Mesothelial cell of epicardium (in vitro differentiated cells): ENCODE results near the gene AMBRA1. TPM values are rescaled to one million over a fixed set of nuclear protein-coding genes. Genes with fewer than 3 reads are reported as not detected.

Experiments
- DNase-seq, 2 experiments: peaks; one replicate each; pipeline ENCODE4 v3.0.0; 2021; ENCODE audit warnings: low spot score in 2 of 2; ENCODE audit not compliant: unreplicated experiment in 2 of 2
- H3K27ac Mint-ChIP-seq: 2 replicates; pipeline ENCODE4 v1.8.0; 2021; ENCODE audit warnings: mixed read lengths
- H3K27me3 Mint-ChIP-seq: 2 replicates; pipeline ENCODE4 v1.8.0; 2021; ENCODE audit warnings: low read depth, mixed read lengths
- H3K36me3 Mint-ChIP-seq: 2 replicates; pipeline ENCODE4 v1.8.0; 2021; ENCODE audit warnings: mixed read lengths
- H3K4me1 Mint-ChIP-seq: 2 replicates; pipeline ENCODE4 v1.8.0; 2021; ENCODE audit warnings: mixed read lengths
- H3K4me3 Mint-ChIP-seq: 2 replicates; pipeline ENCODE4 v1.8.0; 2021; ENCODE audit warnings: mild to moderate bottlenecking, moderate library complexity, mixed read lengths
- H3K9me3 Mint-ChIP-seq: 2 replicates; pipeline ENCODE4 v1.8.0; 2021; ENCODE audit warnings: mixed read lengths
- CTCF ChIP-seq: fragments of 200-600 bp; sonication (generic); IDR thresholded peaks from one replicate; pipeline ENCODE4 v1.5.0; 2021; ENCODE audit warnings: antibody characterized with exemption; ENCODE audit not compliant: unreplicated experiment
- total RNA-seq: library from RNA; stranded (reverse); gene quantifications from 3 replicates; pipeline ENCODE4 v1.2.1, GENCODE V29; 2021

The AMBRA1 gene
- total RNA-seq, 1 donor from 2014 or later, result 48.4 TPM

- H3K27ac Mint-ChIP-seq, result no peak overlapping the region
- H3K4me3 Mint-ChIP-seq, result no peak overlapping the region
These were observed 81.5 kb downstream of the AMBRA1 start for GRCh38 chr11:46512261-46512881.

GRCh38 chr11:46511342-46511741 lies 82.5 kb downstream of the AMBRA1 start:
- H3K4me1 Mint-ChIP-seq, result peaks cover 11% of the 10 kb centered on the region
- H3K27ac Mint-ChIP-seq, result no peak overlapping the region
- no peak for TF ChIP-seq CTCF
- no peak for DNase-seq
- H3K4me3 Mint-ChIP-seq, result no peak overlapping the region
- no peaks in the 10 kb centered on the region for H3K9me3 Mint-ChIP-seq
- peaks cover 19% of the 10 kb centered on the region for H3K36me3 Mint-ChIP-seq
- H3K27me3 Mint-ChIP-seq, result no peaks in the 10 kb centered on the region

More at GRCh38 chr11:46512261-46512881, 81.5 kb downstream of the AMBRA1 start:
- Mint-ChIP-seq H3K4me1 (peaks cover 11% of the 10 kb centered on the region), H3K36me3 (peaks cover 17% of the 10 kb centered on the region), H3K9me3 (no peaks in the 10 kb centered on the region), H3K27me3 (no peaks in the 10 kb centered on the region)
- no peak for TF ChIP-seq CTCF
- no peak for DNase-seq

- no peak for DNase-seq
- Mint-ChIP-seq H3K27ac (no peak overlapping the region), H3K36me3 (peaks cover 19% of the 10 kb centered on the region), H3K27me3 (no peaks in the 10 kb centered on the region), H3K4me1 (peaks cover 1% of the 10 kb centered on the region), H3K4me3 (no peak overlapping the region), H3K9me3 (no peaks in the 10 kb centered on the region)
- no peak for TF ChIP-seq CTCF
These were observed 85.5 kb downstream of the AMBRA1 start for GRCh38 chr11:46508360-46508759.

GRCh38 chr11:46506483-46506791 lies 87.4 kb downstream of the AMBRA1 start:
- H3K27ac Mint-ChIP-seq, result no peak overlapping the region
- peaks cover 21% of the 10 kb centered on the region for H3K36me3 Mint-ChIP-seq
- TF ChIP-seq CTCF, result no peak
- H3K4me1 Mint-ChIP-seq, result peaks cover 3% of the 10 kb centered on the region
- no peak for DNase-seq
- H3K4me3 Mint-ChIP-seq, result no peak overlapping the region
- H3K27me3 Mint-ChIP-seq, result no peaks in the 10 kb centered on the region
- no peaks in the 10 kb centered on the region for H3K9me3 Mint-ChIP-seq

- TF ChIP-seq CTCF, result no peak
- no peak for DNase-seq
These were observed 87.9 kb downstream of the AMBRA1 start for GRCh38 chr11:46505741-46506482.

More at GRCh38 chr11:46505741-46506482, 87.9 kb downstream of the AMBRA1 start:
- Mint-ChIP-seq H3K4me3 (no peak overlapping the region), H3K36me3 (peaks cover 21% of the 10 kb centered on the region), H3K27ac (no peak overlapping the region), H3K9me3 (no peaks in the 10 kb centered on the region), H3K4me1 (peaks cover 3% of the 10 kb centered on the region), H3K27me3 (no peaks in the 10 kb centered on the region)
